Measurements from ENCODE around the gene ZCCHC10. TPM values are rescaled to one million over a fixed set of nuclear protein-coding genes. Genes with fewer than 3 reads are reported as not detected.
A peak's percentile ranks its signal among the peaks of the same experiment; 100 is the strongest.

The ZCCHC10 gene
- 7.8 and 15.6 TPM in 2 replicates for total RNA-seq (2014; rRNA removed; shearing (Covaris generic); ENCODE audit: low replicate concordance)

- DNase-seq (ENCODE audit: low read depth), result peak; percentile 82
- in situ Hi-C loops (cut with HindIII; ENCODE audit: low pct_unique_long_range_greater_than_20kb, low sequenced_read_pairs), result no loop called here
These were observed at the start of gene ZCCHC10 for GRCh38 chr5:133025804-133026663. Gene ZCCHC10, minus strand, starts transcription at chr5:133026549. Its CDS starts 12 bp downstream, at chr5:133026537.

GRCh38 chr5:133075572-133076536 lies 49.5 kb upstream of the ZCCHC10 start:
- in situ Hi-C loops (cut with HindIII; ENCODE audit: low pct_unique_long_range_greater_than_20kb, low sequenced_read_pairs), result no loop called here
- DNase-seq (ENCODE audit: low read depth), result no peak

- in situ Hi-C loops (cut with HindIII; ENCODE audit: low pct_unique_long_range_greater_than_20kb, low sequenced_read_pairs), result no loop called here
- no peak for DNase-seq (ENCODE audit: low read depth)
These were observed 45.7 kb upstream of the ZCCHC10 start for GRCh38 chr5:133072021-133072420.

- no peak for DNase-seq (ENCODE audit: low read depth)
- in situ Hi-C loops (cut with HindIII; ENCODE audit: low pct_unique_long_range_greater_than_20kb, low sequenced_read_pairs), result no loop called here
These were observed 39.7 kb upstream of the ZCCHC10 start for GRCh38 chr5:133066045-133066444.

- no peak for DNase-seq (ENCODE audit: low read depth)
- in situ Hi-C loops (cut with HindIII; ENCODE audit: low pct_unique_long_range_greater_than_20kb, low sequenced_read_pairs), result no loop called here
These were observed 39.1 kb upstream of the ZCCHC10 start for GRCh38 chr5:133065471-133065870.

- DNase-seq (ENCODE audit: low read depth), result no peak
- in situ Hi-C loops (cut with HindIII; ENCODE audit: low pct_unique_long_range_greater_than_20kb, low sequenced_read_pairs), result no loop called here
These were observed 37.6 kb upstream of the ZCCHC10 start for GRCh38 chr5:133063965-133064364.

- in situ Hi-C loops (cut with HindIII; ENCODE audit: low pct_unique_long_range_greater_than_20kb, low sequenced_read_pairs), result no loop called here
- DNase-seq (ENCODE audit: low read depth), result no peak
These were observed 35.9 kb upstream of the ZCCHC10 start for GRCh38 chr5:133062276-133062675.

- no peak for DNase-seq (ENCODE audit: low read depth)
- in situ Hi-C loops (cut with HindIII; ENCODE audit: low pct_unique_long_range_greater_than_20kb, low sequenced_read_pairs), result no loop called here
These were observed 33.3 kb upstream of the ZCCHC10 start for GRCh38 chr5:133059621-133060020.

GRCh38 chr5:133056891-133057290 lies 30.5 kb upstream of the ZCCHC10 start:
- in situ Hi-C loops (cut with HindIII; ENCODE audit: low pct_unique_long_range_greater_than_20kb, low sequenced_read_pairs), result no loop called here

GRCh38 chr5:133054697-133055471 lies 28.5 kb upstream of the ZCCHC10 start:
- in situ Hi-C loops (cut with HindIII; ENCODE audit: low pct_unique_long_range_greater_than_20kb, low sequenced_read_pairs), result no loop called here
- no peak for DNase-seq (ENCODE audit: low read depth)

More at GRCh38 chr5:133056891-133057290, 30.5 kb upstream of the ZCCHC10 start:
- no peak for DNase-seq (ENCODE audit: low read depth)

GRCh38 chr5:133053448-133053847 lies 27.1 kb upstream of the ZCCHC10 start:
- in situ Hi-C loops (cut with HindIII; ENCODE audit: low pct_unique_long_range_greater_than_20kb, low sequenced_read_pairs), result no loop called here
- no peak for DNase-seq (ENCODE audit: low read depth)

GRCh38 chr5:133052317-133053175 lies 26.2 kb upstream of the ZCCHC10 start:
- peak; percentile 65 for DNase-seq (ENCODE audit: low read depth)
- in situ Hi-C loops (cut with HindIII; ENCODE audit: low pct_unique_long_range_greater_than_20kb, low sequenced_read_pairs), result no loop called here

GRCh38 chr5:133051542-133052316 lies 25.4 kb upstream of the ZCCHC10 start, which contains the start of gene HSPA4:
Gene HSPA4, plus strand, starts transcription at chr5:133052013. Its CDS starts 238 bp downstream, at chr5:133052251.
- peak; percentile 96 for DNase-seq (ENCODE audit: low read depth)
- in situ Hi-C loops (cut with HindIII; ENCODE audit: low pct_unique_long_range_greater_than_20kb, low sequenced_read_pairs), result no loop called here

- in situ Hi-C loops (cut with HindIII; ENCODE audit: low pct_unique_long_range_greater_than_20kb, low sequenced_read_pairs), result no loop called here
- no peak for DNase-seq (ENCODE audit: low read depth)
These were observed 24.8 kb upstream of the ZCCHC10 start for GRCh38 chr5:133051061-133051541.

- no peak for DNase-seq (ENCODE audit: low read depth)
- in situ Hi-C loops (cut with HindIII; ENCODE audit: low pct_unique_long_range_greater_than_20kb, low sequenced_read_pairs), result no loop called here
These were observed 24.2 kb upstream of the ZCCHC10 start for GRCh38 chr5:133050521-133050920.

GRCh38 chr5:133049726-133050048 lies 23.3 kb upstream of the ZCCHC10 start:
- DNase-seq (ENCODE audit: low read depth), result peak; percentile 31
- in situ Hi-C loops (cut with HindIII; ENCODE audit: low pct_unique_long_range_greater_than_20kb, low sequenced_read_pairs), result no loop called here

Measured in Caki2 (cell line).